Caco-2 (cell line): ENCODE measurements around the gene GPA33. TPM values are rescaled to one million over a fixed set of nuclear protein-coding genes. Genes with fewer than 3 reads are reported as not detected.

Experiments used
- BruUV-seq: library from RNA; stranded (reverse); fragments of 400-500 nt; replicated peaks from 2 replicates; lab custom pipeline; 2021; lab: Mats Ljungman, UMichigan
- CTCF ChIA-PET: fragments of 300-600 bp; sonication (Branson Sonifier 250); formaldehyde crosslinking; loops from one replicate; lab custom pipeline; 2022; ENCODE audit warnings: antibody characterized with exemption; lab: Charles Lee
- POLR2A ChIA-PET: fragments of 300-600 bp; sonication (Branson Sonifier 250); formaldehyde crosslinking; loops from one replicate; lab custom pipeline; 2022; ENCODE audit warnings: antibody characterized with exemption; lab: Charles Lee
- DNase-seq, 2 experiments: peaks; one replicate each; pipeline versions ENCODE4 v3.0.0 to v3.0.0-alpha.2; 2020 to 2022
- H3K27me3 ChIP-seq: replicated peaks from 2 replicates; pipeline ENCODE4 v1.6.0; 2011; ENCODE audit warnings: low read length; ENCODE audit not compliant: control insufficient read depth, insufficient read depth
- H3K36me3 ChIP-seq: 2 replicates; pipeline ENCODE4 v1.5.1; 2011; ENCODE audit warnings: low read length; ENCODE audit not compliant: control insufficient read depth, insufficient read depth
- H3K4me1 ChIP-seq: fragments of 250-450 bp; sonication (Bioruptor Pico); 2 replicates; pipeline ENCODE4 v1.5.1; 2020; ENCODE audit warnings: mild to moderate bottlenecking
- H3K4me3 ChIP-seq: 2 replicates; pipeline ENCODE4 v1.5.1; 2011; ENCODE audit warnings: low read depth, mild to moderate bottlenecking, control low read depth, low read length
- H3K9me3 ChIP-seq: fragments of 250-450 bp; sonication (Bioruptor Pico); 2 replicates; pipeline ENCODE4 v1.5.1; 2020; ENCODE audit warnings: mild to moderate bottlenecking, moderate library complexity
- H3K27ac Mint-ChIP-seq: one replicate; pipeline ENCODE4 v1.8.0; 2022; ENCODE audit warnings: mixed read lengths; ENCODE audit not compliant: unreplicated experiment
- H3K27me3 Mint-ChIP-seq: one replicate; pipeline ENCODE4 v1.8.0; 2022; ENCODE audit warnings: mixed read lengths; ENCODE audit not compliant: insufficient read depth, unreplicated experiment
- H3K36me3 Mint-ChIP-seq: one replicate; pipeline ENCODE4 v1.8.0; 2022; ENCODE audit warnings: mild to moderate bottlenecking, mixed read lengths; ENCODE audit not compliant: insufficient read depth, unreplicated experiment
- H3K4me1 Mint-ChIP-seq: one replicate; pipeline ENCODE4 v1.8.0; 2022; ENCODE audit warnings: low read depth, mixed read lengths; ENCODE audit not compliant: unreplicated experiment
- H3K4me3 Mint-ChIP-seq: one replicate; pipeline ENCODE4 v1.8.0; 2022; ENCODE audit warnings: mild to moderate bottlenecking, moderate library complexity, mixed read lengths; ENCODE audit not compliant: unreplicated experiment
- H3K9me3 Mint-ChIP-seq: one replicate; pipeline ENCODE4 v1.8.0; 2022; ENCODE audit warnings: mixed read lengths; ENCODE audit not compliant: unreplicated experiment
- CTCF ChIP-seq, 2 experiments: fragments of 200-600 bp in 1 of 2; IDR thresholded peaks; 1 replicate in 1 of 2; 2 replicates in 1 of 2; pipeline versions ENCODE4 v1.5.1 to v1.8.0; 2011 to 2022; ENCODE audit warnings: antibody characterized with exemption in 1 of 2, control low read depth in 1 of 2, inconsistent platforms in 1 of 2, low read depth in 1 of 2, low read length in 1 of 2, mild to moderate bottlenecking in 1 of 2, moderate library complexity in 1 of 2; ENCODE audit not compliant: insufficient read depth in 1 of 2, severe bottlenecking in 1 of 2, unreplicated experiment in 1 of 2
- intact Hi-C: fragments of 100-400 bp; cut with micrococcal nuclease; formaldehyde crosslinking; loops from one replicate; pipeline ENCODE4 v1.10.0; 2022; ENCODE audit not compliant: unreplicated experiment
- total RNA-seq: library from RNA; stranded (reverse); gene quantifications from 2 replicates; pipeline ENCODE4 v1.2.3, GENCODE V29; 2022

GPA33 gene
- total RNA-seq, 1 experiment from 2014 or later = not detected

GRCh38 chr1:167128261-167129227, 38.4 kb upstream of the GPA33 start:
- Mint-ChIP-seq H3K27ac (no peak overlapping the region), H3K4me3 (no peak overlapping the region), H3K27me3 (peaks cover 28% of the 10 kb centered on the region), H3K9me3 (no peaks in the 10 kb centered on the region), H3K4me1 (peaks cover 7% of the 10 kb centered on the region), H3K36me3 (no peaks in the 10 kb centered on the region)
- no peaks in the 10 kb centered on the region for H3K9me3 ChIP-seq
- H3K4me3 ChIP-seq = no peak overlapping the region
- TF ChIP-seq CTCF (IDR thresholded peaks at IDR 0.05; ENCODE audit: insufficient read depth in 1 of 2, low read depth in 1 of 2, low read length in 1 of 2, severe bottlenecking in 1 of 2, unreplicated experiment in 1 of 2) = no peak
- intact Hi-C loops = loop anchor here (2.0 kb wide), 1 partner anchor 62 kb away; no protein-coding TSS in a partner anchor
- H3K4me1 ChIP-seq = no peaks in the 10 kb centered on the region
- POLR2A ChIA-PET = no interaction called here
- no TSS peak for BruUV-seq
- CTCF ChIA-PET = no interaction called here
- H3K36me3 ChIP-seq = no peaks in the 10 kb centered on the region
- H3K27me3 ChIP-seq = no peaks in the 10 kb centered on the region
- DNase-seq = no peak

GRCh38 chr1:167127661-167128060, 37.5 kb upstream of the GPA33 start:
- peaks cover 28% of the 10 kb centered on the region for H3K27me3 Mint-ChIP-seq
- ChIA-PET CTCF (no interaction called here), POLR2A (no interaction called here)
- no TSS peak for BruUV-seq
- H3K27me3 ChIP-seq = no peaks in the 10 kb centered on the region
- H3K4me1 ChIP-seq = no peaks in the 10 kb centered on the region
- H3K36me3 ChIP-seq = no peaks in the 10 kb centered on the region
- no peak for TF ChIP-seq CTCF (IDR thresholded peaks at IDR 0.05; ENCODE audit: insufficient read depth in 1 of 2, low read depth in 1 of 2, low read length in 1 of 2, severe bottlenecking in 1 of 2, unreplicated experiment in 1 of 2)
- no peaks in the 10 kb centered on the region for H3K36me3 Mint-ChIP-seq
- no peak overlapping the region for H3K27ac Mint-ChIP-seq
- no peak overlapping the region for H3K4me3 Mint-ChIP-seq
- intact Hi-C loops = loop anchor here (2.0 kb wide), 1 partner anchor 61 kb away; no protein-coding TSS in a partner anchor
- H3K9me3 Mint-ChIP-seq = no peaks in the 10 kb centered on the region
- H3K4me1 Mint-ChIP-seq = peaks cover 7% of the 10 kb centered on the region
- no peak for DNase-seq
- H3K4me3 ChIP-seq = no peak overlapping the region
- H3K9me3 ChIP-seq = no peaks in the 10 kb centered on the region

GRCh38 chr1:167127236-167127635, 37.1 kb upstream of the GPA33 start:
- no peaks in the 10 kb centered on the region for H3K36me3 ChIP-seq
- Mint-ChIP-seq H3K36me3 (no peaks in the 10 kb centered on the region), H3K27me3 (peaks cover 28% of the 10 kb centered on the region), H3K4me1 (peaks cover 7% of the 10 kb centered on the region), H3K4me3 (no peak overlapping the region), H3K27ac (no peak overlapping the region), H3K9me3 (no peaks in the 10 kb centered on the region)
- CTCF ChIA-PET = no interaction called here
- H3K4me1 ChIP-seq = no peaks in the 10 kb centered on the region
- no TSS peak for BruUV-seq
- POLR2A ChIA-PET = no interaction called here
- no peak for DNase-seq
- intact Hi-C loops = no loop called here
- no peaks in the 10 kb centered on the region for H3K9me3 ChIP-seq
- TF ChIP-seq CTCF (IDR thresholded peaks at IDR 0.05; ENCODE audit: insufficient read depth in 1 of 2, low read depth in 1 of 2, low read length in 1 of 2, severe bottlenecking in 1 of 2, unreplicated experiment in 1 of 2) = no peak
- H3K27me3 ChIP-seq = no peaks in the 10 kb centered on the region
- no peak overlapping the region for H3K4me3 ChIP-seq
